GM18909 (cell line): ENCODE measurements around the gene CST2.
"Not testable (repeated sequence)": the region's sequence is repeated elsewhere in the genome, so short reads cannot be mapped to it uniquely, and the experiment has no call there.

ENCODE experiments used
- ATAC-seq: cut with Tn5 transposase; IDR thresholded peaks from one replicate; pipeline ENCODE4 v1.9.1; 2021; ENCODE audit warnings: mild to moderate bottlenecking; ENCODE audit not compliant: unreplicated experiment, poor library complexity

Gene CST2

GRCh38 chr20:23826541-23827021 lies at the start of gene CST2:
Gene CST2 (minus strand): TSS chr20:23826729. CDS start chr20:23826660, 69 bp downstream.
- ATAC-seq, result no peak

DNA sequence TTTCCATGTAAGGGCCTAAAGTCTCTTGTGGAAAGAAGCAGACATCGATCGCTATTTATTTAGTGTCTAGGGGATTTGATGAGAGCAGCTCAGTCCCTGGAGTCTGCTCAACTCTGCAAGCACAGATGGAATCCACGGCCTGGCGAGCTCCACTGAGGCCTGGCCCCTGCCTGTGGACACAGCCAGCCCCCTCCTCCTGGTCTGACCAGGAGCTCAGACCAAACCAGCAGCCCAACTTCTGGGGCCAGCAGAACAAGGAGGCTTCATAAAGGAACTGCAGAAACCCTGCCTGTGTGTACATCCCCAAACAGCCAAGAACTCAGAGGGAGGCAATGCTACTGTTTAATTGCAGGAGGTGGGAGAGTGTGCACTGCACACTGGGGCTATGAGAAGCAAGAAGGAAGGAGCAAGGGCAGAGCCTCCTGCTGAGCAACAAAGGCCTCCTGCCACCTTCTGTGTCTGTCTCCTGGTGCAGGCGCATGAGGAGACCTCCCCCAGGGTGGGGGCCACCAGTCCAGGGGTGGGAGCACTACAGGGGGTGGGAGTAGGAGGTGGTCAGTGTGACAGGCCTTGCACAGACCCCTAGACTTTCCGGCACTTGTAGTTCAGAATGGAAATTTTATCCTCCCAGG lies 49.2 kb upstream of the CST2 start:
- no peak for ATAC-seq

DNA sequence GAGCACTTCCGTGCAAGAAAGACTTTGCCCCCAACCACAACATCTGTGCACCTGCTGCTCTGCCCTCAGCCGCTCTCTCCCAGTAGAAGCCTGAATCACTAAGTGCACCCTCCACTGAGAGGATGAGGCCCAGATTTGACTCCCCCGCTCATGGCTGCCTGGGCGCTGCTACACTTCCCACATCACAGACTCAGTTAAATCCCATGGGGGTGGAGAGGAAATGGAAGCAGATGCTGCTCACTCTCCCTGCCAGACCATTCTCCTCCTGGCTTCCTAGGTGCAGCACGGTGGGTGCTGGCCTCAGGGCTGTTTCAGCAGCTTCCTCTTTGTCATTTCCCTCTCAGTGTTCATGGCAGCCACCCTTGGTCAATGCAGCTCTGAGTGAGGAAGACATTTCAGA lies 48.2 kb upstream of the CST2 start:
- no peak for ATAC-seq

- ATAC-seq, result no peak
These were observed 47.0 kb upstream of the CST2 start for GRCh38 chr20:23873370-23874015.

GRCh38 chr20:23872065-23872464 lies 45.5 kb upstream of the CST2 start:
- no peak for ATAC-seq

DNA sequence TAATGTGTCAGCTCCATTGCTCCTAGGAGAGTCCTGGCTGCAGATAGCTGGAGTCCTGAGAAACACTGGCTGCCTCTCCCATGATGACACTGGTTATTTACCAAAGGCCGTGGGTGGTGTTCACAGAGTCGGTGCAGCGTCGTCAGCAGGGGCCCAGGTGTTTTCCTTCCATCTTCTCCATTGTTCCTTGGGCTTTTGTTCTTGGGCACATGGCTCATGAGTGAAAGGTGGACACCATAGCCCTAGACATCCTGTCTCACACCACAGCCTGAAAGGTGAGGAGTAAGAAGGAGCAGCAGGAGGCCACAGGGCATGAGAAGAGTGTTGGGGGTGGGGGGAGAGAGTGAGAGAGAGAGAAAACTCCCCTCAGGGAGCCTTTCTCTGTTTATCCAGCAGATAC lies 43.9 kb upstream of the CST2 start:
- no peak for ATAC-seq

GRCh38 chr20:23869520-23869919 lies 43.0 kb upstream of the CST2 start:
- no peak for ATAC-seq

DNA sequence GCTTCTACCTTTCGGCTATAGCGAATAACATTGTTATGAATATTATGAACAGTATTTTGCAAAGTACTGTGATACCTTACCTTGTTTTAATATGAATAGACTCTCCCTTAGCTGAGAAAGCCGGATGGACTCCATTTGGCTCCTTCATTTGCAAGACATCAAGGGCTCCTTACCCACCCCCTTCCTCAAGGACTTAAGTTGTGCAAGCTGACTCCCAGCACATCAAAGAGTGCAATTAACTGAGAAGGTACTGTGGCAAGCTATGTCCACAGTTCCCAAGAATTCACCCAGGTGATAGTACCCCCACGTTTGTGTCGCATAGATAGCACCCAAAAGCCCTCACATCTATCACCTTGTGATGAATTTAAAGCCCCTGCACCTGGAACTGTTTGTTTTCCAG lies 41.8 kb upstream of the CST2 start:
- no peak for ATAC-seq

DNA sequence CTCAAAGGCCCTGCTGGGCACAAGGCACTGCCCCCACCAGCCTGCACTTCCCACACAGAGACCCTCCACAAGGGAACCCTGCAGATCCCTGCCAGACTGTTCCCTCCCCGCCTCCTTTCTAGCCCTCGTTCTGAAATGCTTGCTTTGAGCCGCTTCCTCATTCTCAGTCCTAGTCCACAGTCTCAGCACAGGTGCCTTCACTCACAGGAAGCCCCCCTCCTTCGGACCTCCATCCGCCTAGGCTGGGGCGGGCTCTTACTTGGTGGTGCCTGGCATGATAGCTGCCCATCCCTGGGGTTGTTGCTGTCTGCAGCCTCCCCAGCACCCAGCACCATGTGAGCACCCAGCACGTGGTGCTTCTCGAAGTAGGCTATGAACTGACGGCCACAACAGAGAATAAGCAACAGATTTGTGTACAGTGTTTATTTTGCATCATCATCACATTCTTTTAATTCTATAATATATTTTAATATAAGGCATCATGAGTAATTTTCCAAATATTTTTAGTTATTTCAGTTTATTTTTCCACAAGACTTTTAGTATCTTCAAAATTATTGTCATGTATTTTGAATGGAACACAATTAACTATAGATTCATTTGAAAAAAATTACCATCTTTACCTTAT lies 40.7 kb upstream of the CST2 start:
- no peak for ATAC-seq

- not testable (repeated sequence) for ATAC-seq
These were observed 34.2 kb upstream of the CST2 start for GRCh38 chr20:23860771-23861170.

DNA sequence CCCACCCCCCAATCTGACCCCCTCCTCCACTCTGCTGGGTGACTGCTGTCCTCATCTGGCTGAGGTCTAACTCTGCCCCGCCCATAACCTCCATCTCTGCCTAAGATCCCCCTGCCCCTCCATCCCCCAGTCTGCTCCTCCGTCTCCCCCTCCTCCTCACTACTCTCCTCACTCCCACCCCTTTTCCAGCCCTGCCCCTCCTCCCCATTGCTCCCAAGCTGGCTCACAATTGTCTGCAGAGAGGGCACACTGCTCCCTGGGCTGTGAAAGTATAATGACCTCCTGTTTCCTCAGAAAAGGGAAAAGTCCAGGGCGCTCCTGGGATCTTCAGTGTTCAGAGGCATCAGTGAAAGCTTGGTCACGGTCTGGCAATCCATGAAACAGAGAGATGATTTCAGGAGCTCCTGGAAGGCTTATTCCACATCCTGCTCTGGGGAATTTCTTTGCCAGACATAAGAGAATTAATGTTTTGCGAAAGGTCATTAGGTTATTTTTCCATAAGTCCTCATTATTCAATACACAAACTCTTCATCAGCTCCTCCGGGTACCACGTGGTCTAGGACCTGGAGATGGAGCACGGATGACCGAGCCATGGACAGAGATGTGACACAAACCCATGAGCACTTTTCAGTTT lies 31.6 kb upstream of the CST2 start:
- no peak for ATAC-seq

- ATAC-seq, result no peak
These were observed 30.2 kb upstream of the CST2 start for GRCh38 chr20:23856736-23857135.

DNA sequence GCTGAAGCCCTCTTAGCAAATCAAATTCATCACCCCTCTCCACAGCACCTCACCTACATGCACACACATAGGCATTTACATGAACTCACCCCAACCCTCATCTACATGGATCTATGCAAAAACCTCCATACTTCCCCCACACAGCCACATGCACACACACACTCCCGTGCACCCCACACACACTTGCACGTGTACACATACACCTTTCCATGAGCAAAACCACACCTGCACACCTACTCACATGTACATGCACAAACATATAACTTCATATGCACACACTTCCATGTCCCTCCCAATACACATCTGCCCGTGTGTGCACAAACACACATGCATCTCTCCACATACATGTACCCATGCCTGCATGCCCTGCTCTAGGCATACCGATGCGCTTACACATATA lies 29.7 kb upstream of the CST2 start:
- no peak for ATAC-seq

- no peak for ATAC-seq
These were observed 15.2 kb upstream of the CST2 start for GRCh38 chr20:23841693-23842092.

- no peak for ATAC-seq
These were observed 9.2 kb upstream of the CST2 start for GRCh38 chr20:23835716-23836115.

DNA sequence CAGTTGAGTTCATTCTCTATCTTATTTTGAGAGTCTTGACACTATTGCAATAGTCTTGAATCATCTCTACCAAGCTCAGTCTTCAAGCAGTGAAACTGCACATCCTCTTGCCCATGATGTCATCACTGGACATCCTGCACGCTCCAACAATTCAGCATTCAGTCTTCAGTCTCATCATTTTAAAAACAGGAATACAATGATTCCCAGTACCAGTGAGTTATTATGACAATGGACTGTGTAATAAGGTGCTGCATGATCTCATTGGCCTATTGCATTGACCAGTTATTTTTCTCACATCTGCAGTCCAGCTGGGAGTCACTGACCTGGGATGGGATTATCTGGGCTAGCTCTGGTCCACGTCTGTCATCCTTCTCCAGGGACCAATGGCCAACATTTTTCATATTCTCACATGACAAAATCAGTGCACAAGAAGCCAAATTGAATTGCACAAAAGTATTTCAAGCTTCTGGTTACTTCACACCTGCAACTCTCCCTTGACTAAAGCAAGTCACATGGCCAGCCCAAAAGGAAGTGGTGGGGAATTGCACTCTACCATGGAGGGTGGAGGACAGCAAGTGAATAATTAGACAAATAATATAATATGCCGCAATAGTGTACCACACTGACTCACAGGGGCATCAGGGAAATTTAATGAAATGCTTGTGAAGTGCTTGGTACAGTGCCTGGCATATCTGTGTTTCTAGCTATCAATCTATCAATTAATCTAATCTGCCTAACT lies 6.4 kb upstream of the CST2 start:
- ATAC-seq, result no peak

GRCh38 chr20:23831961-23832360 lies 5.4 kb upstream of the CST2 start:
- ATAC-seq, result not testable (repeated sequence)

GRCh38 chr20:23823621-23824324 lies 2.8 kb downstream of the CST2 start:
- ATAC-seq, result no peak

DNA sequence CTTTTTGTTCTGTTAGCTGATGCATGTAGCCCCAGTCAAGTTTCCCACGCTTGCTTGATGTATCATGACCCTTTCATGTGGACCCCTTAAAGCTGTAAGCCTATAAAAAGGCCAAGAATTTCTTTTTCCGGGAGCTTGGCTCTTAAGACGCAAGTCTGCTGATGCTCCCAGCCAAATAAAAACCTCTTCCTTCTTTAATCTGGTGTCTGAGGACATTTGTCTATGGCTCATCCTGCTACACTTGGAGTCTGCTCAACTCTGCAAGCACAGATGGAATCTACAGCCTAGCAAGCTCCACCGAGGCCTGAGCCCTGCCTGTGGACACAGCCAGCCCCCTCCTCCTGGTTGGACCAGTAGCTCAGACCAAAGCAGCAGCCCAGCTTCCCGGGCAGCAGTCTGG lies 3.4 kb downstream of the CST2 start:
- ATAC-seq, result no peak

DNA sequence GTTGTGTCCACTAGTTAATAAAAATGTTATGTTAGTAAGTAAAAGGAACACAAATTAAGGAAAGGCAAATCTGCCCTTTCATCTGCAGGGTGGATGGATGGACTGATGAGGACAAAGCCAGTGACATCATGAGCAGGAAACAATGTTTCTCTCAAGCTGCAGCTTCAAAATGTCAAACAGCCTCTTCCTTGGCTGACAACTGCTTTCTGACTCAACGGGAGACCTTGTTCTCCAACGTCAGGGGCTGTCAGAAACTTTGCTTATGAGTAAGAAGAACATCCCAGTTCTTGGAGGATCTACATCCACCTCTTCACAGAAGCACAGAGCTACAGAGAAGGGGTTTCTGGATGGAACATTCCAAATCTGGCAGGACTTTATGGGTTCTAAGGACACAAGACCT lies 6.0 kb downstream of the CST2 start:
- ATAC-seq, result no peak
